Skeletal muscle tissue (tissue), 4 donors: Measurements from ENCODE around the gene AKAIN1. TPM values are rescaled to one million over a fixed set of nuclear protein-coding genes. Genes with fewer than 3 reads are reported as not detected.
A peak's percentile ranks its signal among the peaks of the same experiment; 100 is the strongest.

Experiments used
- H3K27ac ChIP-seq: one replicate; pipeline ENCODE4 v1.7.0; 2013; ENCODE audit warnings: mild to moderate bottlenecking, low read depth, low read length, inconsistent platforms
- H3K27me3 ChIP-seq, 3 donors: one replicate each; pipeline ENCODE4 v1.7.0; 2013; ENCODE audit warnings: low read length in 3 of 3; ENCODE audit not compliant: control insufficient read depth in 3 of 3, insufficient read depth in 3 of 3
- H3K36me3 ChIP-seq, 3 donors: one replicate each; pipeline ENCODE4 v1.7.0; 2013; ENCODE audit warnings: low read length in 3 of 3; ENCODE audit not compliant: control insufficient read depth in 3 of 3, insufficient read depth in 3 of 3
- H3K4me1 ChIP-seq, 3 donors: one replicate each; pipeline ENCODE4 v1.7.0; 2013; ENCODE audit warnings: low read length in 3 of 3, mild to moderate bottlenecking in 3 of 3; ENCODE audit not compliant: control insufficient read depth in 3 of 3, insufficient read depth in 3 of 3
- H3K4me3 ChIP-seq, 3 donors: one replicate each; pipeline ENCODE4 v1.7.0; 2013; ENCODE audit warnings: low read length in 3 of 3
- H3K9ac ChIP-seq, 3 donors: one replicate each; pipeline ENCODE4 v1.7.0; 2013; ENCODE audit warnings: low read length in 3 of 3, mild to moderate bottlenecking in 3 of 3, moderate library complexity in 2 of 3, low read depth in 1 of 3
- H3K9me3 ChIP-seq, 3 donors: one replicate each; pipeline ENCODE4 v1.7.0; 2013; ENCODE audit warnings: low read length in 3 of 3; ENCODE audit not compliant: control insufficient read depth in 3 of 3
- total RNA-seq: library from RNA; depleted of rRNA; stranded (reverse); fragments of >200 nt; gene quantifications from one replicate; pipeline ENCODE4 v1.2.3, GENCODE V29; 2014
- donor health status: Osteomylitis.

Gene AKAIN1
- total RNA-seq, 1 donor from 2014 or later: not detected

DNA sequence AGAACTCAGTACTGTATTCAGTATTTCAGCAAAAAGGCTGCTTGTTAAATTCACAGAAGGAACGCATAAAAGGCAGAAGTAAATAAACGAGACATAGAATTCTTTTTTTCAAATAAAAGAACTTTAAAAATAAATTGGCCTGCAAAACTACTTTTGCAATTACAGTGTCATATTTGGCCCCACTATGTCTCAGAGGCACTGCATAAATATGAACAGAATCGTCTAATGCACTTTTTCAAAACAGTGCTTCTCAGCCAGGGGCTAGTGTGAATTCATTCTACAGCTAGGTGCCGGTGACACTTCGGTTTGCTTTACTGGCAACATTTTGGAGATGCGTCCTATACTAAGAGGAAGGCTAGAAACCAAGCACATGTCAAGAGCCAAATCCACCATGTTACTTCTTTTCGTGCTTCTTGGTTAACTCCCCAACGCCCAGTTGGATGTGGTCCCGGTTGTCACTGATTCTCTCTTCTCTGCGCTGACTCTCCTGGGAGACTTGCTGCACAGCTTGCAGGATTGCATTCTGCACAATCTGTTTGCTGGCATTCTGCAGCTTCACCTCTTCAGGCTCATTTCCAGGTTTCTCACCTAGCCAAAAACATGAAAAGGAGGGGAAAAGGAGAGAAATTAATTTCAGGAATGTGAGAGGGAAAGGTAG lies 51.8 kb downstream of the AKAIN1 start:
- no peaks in the 10 kb centered on the region for H3K27me3 ChIP-seq
- H3K36me3 ChIP-seq: no peaks in the 10 kb centered on the region

DNA sequence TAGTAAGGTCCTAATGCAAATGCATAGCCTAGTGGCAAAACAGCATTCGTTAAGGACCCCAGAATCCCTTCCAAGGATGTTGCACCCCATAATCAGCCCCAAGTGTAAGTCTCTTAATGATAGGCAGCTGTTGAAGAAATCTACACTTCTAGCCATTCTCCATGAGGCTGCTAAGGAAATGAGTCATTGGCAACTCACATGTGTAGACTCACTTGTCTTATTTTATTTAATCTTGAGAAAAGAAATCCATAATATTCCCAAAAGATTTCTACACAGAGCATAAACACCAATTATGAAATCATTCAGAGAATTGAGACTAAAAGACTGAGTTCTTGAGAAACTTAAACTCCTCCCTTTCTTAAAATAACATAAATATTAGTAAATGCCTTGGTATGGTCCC lies 52.4 kb downstream of the AKAIN1 start:
- Histone ChIP-seq H3K9me3 (no peaks in the 10 kb centered on the region), H3K27me3 (no peaks in the 10 kb centered on the region), H3K36me3 (no peaks in the 10 kb centered on the region), H3K9ac (no peak overlapping the region), H3K4me1 (no peaks in the 10 kb centered on the region), H3K27ac (no peak overlapping the region), H3K4me3 (no peak overlapping the region)

More for the DNA sequence above, 51.8 kb downstream of the AKAIN1 start:
- Histone ChIP-seq H3K4me1 (no peaks in the 10 kb centered on the region), H3K27ac (no peak overlapping the region), H3K9me3 (no peaks in the 10 kb centered on the region), H3K9ac (no peak overlapping the region), H3K4me3 (peak overlapping the region in 1 of 3 donors; percentile 5)

DNA sequence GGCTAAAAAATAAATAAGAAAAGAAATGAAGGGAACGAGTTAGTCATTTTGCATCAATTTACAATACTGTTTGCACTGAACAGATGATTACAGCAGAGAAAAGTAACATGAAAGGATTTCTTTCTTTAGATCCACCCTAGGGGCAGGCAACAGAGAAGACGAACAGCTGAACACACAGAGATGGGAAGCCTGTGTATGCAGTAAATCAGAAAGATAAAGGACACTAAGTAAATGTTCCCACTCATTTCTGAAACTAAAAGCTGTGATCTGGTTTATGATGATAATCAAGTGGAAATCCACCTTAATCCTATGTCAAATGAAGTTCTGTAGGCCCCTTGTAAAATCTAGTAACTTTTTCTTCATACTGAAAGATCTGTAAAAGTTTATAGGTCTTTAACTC lies 54.2 kb downstream of the AKAIN1 start:
- Histone ChIP-seq H3K27me3 (no peaks in the 10 kb centered on the region), H3K27ac (no peak overlapping the region), H3K4me3 (no peak overlapping the region), H3K9ac (no peak overlapping the region), H3K36me3 (no peaks in the 10 kb centered on the region), H3K9me3 (no peaks in the 10 kb centered on the region), H3K4me1 (no peaks in the 10 kb centered on the region)

DNA sequence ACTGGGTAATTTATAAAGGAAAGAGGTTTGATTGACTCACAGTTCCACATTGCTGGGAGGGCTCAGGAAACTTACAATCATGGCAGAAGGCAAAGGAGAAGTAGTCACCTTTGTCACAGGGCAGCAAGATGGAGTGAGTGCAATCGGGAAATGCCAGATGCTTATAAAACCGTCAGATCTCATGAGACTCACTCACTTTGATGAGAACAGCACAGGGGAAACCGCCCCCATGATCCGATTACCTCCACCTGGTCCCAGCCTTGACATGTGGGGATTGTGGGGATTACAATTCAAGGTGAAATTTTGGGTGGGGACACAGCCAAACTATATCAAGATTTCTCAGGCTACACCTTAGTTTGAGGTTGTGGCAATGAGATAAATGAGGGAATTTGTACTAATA lies 54.9 kb downstream of the AKAIN1 start:
- Histone ChIP-seq H3K27me3 (no peaks in the 10 kb centered on the region), H3K27ac (no peak overlapping the region), H3K4me3 (no peak overlapping the region), H3K4me1 (no peaks in the 10 kb centered on the region), H3K9me3 (no peaks in the 10 kb centered on the region), H3K9ac (no peak overlapping the region), H3K36me3 (no peaks in the 10 kb centered on the region)

DNA sequence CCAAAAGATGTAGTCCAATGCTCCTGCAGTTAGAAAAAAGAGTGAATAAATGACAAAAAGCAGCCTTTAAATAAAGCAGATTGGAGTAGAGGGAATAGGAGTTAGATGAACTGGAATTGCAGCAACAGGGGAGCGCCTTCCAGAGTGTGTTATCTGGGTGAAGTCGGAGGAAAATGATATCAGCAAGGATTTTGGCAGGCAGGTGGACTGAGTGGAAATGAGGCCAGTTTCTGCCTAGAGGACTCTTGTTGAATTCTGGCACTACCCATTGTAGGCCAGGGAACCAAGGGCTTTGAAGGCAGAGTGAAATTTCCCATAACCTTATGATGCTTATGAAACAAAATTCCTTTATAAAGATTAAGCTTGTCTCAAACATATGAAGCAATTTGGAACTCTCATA lies 59.8 kb downstream of the AKAIN1 start:
- Histone ChIP-seq H3K4me3 (no peak overlapping the region), H3K27me3 (no peaks in the 10 kb centered on the region), H3K36me3 (no peaks in the 10 kb centered on the region), H3K27ac (no peak overlapping the region), H3K9me3 (no peaks in the 10 kb centered on the region), H3K4me1 (no peaks in the 10 kb centered on the region), H3K9ac (no peak overlapping the region)

DNA sequence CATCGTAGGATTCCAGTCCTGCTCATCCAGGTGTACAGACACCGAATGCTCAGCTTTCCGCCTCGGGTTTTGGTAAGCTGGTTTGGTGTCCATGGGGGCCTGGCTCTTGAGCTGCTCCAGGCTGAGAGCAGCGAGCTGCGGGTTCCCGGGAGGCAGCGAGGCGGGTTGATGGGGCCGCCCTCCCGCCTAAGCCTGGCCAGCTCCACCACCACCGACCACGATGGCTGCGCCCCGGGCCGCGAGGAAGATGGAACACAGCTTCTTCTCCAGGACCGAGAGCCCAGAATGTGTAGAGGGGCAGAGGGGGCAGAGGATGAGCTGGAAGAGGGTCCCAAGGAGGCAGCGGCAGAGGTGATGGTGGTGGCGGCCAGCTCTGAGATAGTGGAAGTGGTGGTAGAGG lies 64.1 kb downstream of the AKAIN1 start:
- H3K36me3 ChIP-seq: no peaks in the 10 kb centered on the region

DNA sequence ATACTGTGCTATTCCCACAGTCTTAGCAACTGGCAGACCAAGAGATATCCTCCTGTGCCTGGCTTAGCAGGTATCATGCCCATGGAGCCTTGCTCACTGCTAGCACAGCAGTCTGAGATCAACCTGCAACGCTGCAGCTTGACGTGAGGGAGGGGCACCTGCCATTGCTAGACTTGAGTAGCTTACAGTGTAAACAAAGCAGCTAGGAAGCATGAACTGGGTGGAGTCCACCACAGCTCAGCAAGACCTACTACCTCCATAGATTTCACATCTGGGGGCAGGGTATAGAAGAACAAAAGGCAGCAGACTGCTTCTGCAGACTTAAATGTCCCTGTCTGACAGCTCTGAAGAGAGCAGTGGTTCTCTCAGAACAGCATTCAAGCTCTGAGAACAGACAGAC lies 74.8 kb downstream of the AKAIN1 start:
- no peaks in the 10 kb centered on the region for H3K4me1 ChIP-seq
- H3K27ac ChIP-seq: no peak overlapping the region
- no peak overlapping the region for H3K9ac ChIP-seq
- no peak overlapping the region for H3K4me3 ChIP-seq
- H3K27me3 ChIP-seq: no peaks in the 10 kb centered on the region
- H3K36me3 ChIP-seq: no peaks in the 10 kb centered on the region
- H3K9me3 ChIP-seq: peaks cover 0 to 6% (median 0%) of the 10 kb centered on the region in 3 donors

More for the DNA sequence above, 64.1 kb downstream of the AKAIN1 start:
- Histone ChIP-seq H3K4me1 (no peaks in the 10 kb centered on the region), H3K9me3 (no peaks in the 10 kb centered on the region), H3K4me3 (no peak overlapping the region), H3K27ac (no peak overlapping the region), H3K27me3 (no peaks in the 10 kb centered on the region), H3K9ac (no peak overlapping the region)

DNA sequence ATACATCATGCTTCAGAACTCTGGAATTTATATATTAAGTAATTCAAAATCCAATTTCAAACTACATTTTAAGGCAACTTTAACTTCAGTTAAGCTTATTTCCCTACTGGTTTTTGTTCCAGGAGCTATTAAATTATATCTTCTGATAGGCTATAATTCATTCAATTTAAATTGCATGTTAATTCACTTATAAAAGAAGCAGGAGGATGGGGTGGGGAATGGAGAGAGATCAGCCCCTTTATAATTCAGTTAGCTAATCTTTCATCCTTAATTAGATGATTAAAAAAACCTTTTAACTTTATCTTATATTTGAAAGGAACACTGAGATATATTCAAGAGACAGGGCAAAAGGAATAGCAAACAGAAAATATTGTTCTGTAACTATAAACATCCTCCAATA lies 86.8 kb downstream of the AKAIN1 start:
- H3K36me3 ChIP-seq: no peaks in the 10 kb centered on the region
- no peaks in the 10 kb centered on the region for H3K4me1 ChIP-seq
- no peaks in the 10 kb centered on the region for H3K9me3 ChIP-seq
- no peaks in the 10 kb centered on the region for H3K27me3 ChIP-seq
- H3K27ac ChIP-seq: no peak overlapping the region
- no peak overlapping the region for H3K4me3 ChIP-seq
- H3K9ac ChIP-seq: no peak overlapping the region

DNA sequence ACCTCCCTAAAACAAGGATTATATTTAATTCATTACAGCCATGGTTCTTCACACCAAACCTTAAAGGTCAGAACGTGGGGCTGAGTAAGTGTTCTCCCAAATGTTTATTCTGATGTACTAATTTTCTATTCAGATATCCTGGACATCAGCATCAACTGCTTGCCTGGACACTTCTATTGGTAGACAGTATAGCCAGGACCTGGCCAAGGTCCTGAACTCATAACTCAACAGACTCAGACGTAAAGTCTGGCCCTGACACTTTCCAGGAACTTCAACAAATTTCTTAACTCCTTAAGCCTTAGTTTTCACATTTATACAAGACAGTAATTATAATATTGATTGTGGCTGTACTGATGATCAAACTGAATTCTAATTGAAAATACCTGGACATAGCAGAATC lies 89.1 kb downstream of the AKAIN1 start:
- Histone ChIP-seq H3K27me3 (no peaks in the 10 kb centered on the region), H3K27ac (no peak overlapping the region), H3K9ac (no peak overlapping the region), H3K9me3 (no peaks in the 10 kb centered on the region), H3K4me3 (no peak overlapping the region), H3K36me3 (no peaks in the 10 kb centered on the region), H3K4me1 (no peaks in the 10 kb centered on the region)

DNA sequence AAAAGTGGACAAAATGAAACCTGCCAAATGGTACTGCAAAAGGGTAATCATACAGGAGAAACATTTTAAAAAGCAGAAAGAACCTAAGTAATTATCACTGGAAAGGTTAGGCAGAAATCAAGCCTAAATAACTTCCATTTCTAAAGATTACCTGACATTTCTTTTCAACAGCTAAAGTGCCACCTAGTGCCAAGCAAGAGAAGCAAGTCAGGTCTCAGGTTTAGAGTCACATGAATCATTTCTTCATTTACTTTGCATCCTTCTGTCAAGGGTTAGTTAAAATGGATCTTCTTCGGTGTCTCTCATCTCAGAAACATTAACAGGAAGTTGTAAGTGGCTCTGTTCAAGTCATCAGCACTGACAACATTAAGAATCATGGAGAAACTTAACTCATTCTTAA lies 90.3 kb downstream of the AKAIN1 start:
- Histone ChIP-seq H3K4me1 (no peaks in the 10 kb centered on the region), H3K27ac (no peak overlapping the region), H3K9ac (no peak overlapping the region), H3K4me3 (no peak overlapping the region), H3K36me3 (no peaks in the 10 kb centered on the region), H3K27me3 (no peaks in the 10 kb centered on the region), H3K9me3 (no peaks in the 10 kb centered on the region)
